Uterus (tissue), 2 donors: Measurements from ENCODE around the gene ETV3L.

Experiments
- CTCF ChIP-seq, 4 experiments: fragments of 200-600 bp in 2 of 4; fragments of 450-650 bp in 2 of 4; sonication (generic) in 2 of 4; IDR thresholded peaks; one replicate each; pipeline ENCODE4 v1.5.1; 2016 to 2019; ENCODE audit warnings: antibody characterized with exemption in 4 of 4, mild to moderate bottlenecking in 2 of 4, moderate library complexity in 1 of 4
- POLR2A ChIP-seq, 2 donors: fragments of 450-650 bp; IDR thresholded peaks; one replicate each; pipeline ENCODE4 v1.6.1; 2016; ENCODE audit warnings: antibody characterized with exemption in 2 of 2, mild to moderate bottlenecking in 1 of 2, moderate library complexity in 1 of 2

DNA sequence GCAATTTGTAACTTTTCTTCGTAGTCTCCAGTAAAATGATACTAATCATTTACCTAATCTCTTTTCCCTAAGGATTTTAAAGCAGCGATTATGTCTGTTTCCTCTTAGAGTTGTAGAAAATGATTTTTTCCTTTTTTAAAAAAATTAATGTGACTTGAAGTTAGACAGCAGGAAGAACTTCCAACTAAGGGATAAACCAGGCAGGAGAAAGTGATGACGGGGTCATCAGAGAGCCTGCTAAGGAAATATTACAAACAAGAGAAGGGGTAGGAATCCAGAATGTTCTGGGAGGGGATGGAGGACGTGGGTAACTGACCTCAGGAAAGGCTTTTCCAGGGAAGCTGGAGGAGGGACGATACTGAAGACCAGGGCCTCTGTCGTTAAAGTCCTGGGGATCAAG is 8.8 kb upstream of the ETV3L start:
- TF ChIP-seq CTCF (IDR thresholded peaks at IDR 0.05), result no peak
- no peak for TF ChIP-seq POLR2A (IDR thresholded peaks at IDR 0.05)
